LNCAP (cell line): ENCODE results near the gene CRABP2.

Source experiments
- CTCF ChIP-seq: fragments of 450-650 bp; IDR thresholded peaks from 2 replicates; pipeline ENCODE4 v1.5.1; 2017; ENCODE audit warnings: mild to moderate bottlenecking

CRABP2 gene

DNA sequence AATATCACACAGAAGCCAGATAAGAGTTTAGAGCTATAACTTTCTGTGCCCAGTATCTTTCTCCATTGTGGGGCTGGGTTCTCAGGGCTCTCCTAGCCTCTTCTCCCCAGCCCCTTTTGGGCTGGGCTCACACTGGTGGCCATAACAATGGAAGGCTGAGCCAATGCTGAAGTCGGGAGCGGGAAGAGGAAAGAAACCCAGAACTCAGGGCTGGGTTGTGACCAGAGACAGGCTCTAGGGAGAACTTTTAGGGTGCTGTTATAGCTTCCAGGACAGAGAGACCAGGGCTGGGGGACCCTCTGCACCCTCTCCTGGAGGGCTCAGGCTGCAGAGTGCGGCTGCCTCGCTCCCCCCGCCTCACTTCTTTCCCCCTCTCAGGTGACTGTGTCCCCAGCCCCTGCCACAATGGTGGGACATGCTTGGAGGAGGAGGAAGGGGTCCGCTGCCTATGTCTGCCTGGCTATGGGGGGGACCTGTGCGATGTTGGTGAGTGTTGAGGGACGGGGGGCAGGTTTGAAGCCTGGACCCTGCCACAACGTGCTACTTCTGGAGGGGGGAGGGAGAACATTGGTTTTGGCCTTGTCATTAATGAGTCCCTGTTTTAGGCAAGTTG is 49.4 kb downstream of the CRABP2 start:
- TF ChIP-seq CTCF = no peak

DNA sequence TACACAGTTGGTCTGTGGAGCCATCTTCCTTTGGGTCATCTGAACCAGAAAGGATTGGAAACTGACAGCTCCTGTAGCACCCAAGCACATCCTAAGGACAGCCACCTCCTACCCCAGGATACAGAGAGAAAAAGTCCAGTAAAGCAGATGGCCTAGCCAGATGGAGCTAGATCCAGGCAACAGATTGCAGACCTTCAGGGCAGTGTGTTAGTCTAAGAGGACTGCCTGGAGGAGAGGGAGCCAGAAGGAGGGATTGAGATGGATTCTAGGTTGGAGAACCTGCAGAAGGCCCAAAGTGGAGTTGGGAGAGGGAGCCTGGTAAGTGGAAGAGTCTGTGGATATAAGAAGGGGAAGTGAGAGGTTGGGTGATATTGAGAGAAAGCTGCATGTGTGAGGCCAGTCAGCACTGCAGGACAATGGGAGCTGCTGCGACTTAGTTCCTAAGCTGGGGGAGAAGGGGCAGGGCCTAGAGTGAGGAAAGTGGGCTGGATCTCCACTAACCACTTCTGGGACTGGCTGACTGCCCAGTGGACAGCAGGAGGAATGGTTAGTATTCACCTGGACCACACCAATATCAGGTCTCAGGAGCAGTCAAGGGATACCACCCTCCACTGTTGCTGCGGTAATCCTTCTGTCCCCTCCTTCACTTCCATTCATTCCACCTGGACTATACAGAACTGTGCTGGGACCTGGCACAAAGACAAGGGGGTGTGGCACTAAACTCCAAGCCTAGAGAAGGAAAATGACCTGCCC is 50.1 kb downstream of the CRABP2 start:
- no peak for TF ChIP-seq CTCF

- no peak for TF ChIP-seq CTCF
Observed at GRCh38 chr1:156654700-156655099, 50.7 kb downstream of the CRABP2 start.

DNA sequence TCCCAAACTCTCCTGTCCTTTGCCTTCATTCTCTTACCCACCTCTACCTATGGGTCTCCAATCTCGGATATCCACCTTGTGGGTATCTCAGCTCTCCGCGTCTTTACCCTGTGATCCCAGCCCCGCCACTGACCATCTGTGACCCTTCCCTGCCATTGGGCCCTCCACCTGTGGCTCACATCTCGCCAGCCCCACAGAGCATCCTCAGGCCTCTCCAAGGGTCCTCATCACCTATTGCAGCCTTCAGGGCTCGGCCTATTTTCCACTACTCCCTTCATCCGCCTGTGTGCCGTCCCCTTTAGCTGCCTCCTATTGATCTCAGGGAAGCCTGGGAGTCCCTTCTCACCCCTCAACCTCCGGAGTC is 52.4 kb downstream of the CRABP2 start:
- no peak for TF ChIP-seq CTCF

- no peak for TF ChIP-seq CTCF
Observed at GRCh38 chr1:156652131-156652991, 53.0 kb downstream of the CRABP2 start.
